ENCODE results near the gene ATAD3C. TPM values are rescaled to one million over a fixed set of nuclear protein-coding genes. Genes with fewer than 3 reads are reported as not detected.

ATAD3C gene
- total and polyA plus RNA-seq, 10 of the 15 experiments (the other 5 are each of a cell fraction or from before 2014, with no cell fraction given), result 0.03 to 3.1 (median 0.86) TPM

DNA sequence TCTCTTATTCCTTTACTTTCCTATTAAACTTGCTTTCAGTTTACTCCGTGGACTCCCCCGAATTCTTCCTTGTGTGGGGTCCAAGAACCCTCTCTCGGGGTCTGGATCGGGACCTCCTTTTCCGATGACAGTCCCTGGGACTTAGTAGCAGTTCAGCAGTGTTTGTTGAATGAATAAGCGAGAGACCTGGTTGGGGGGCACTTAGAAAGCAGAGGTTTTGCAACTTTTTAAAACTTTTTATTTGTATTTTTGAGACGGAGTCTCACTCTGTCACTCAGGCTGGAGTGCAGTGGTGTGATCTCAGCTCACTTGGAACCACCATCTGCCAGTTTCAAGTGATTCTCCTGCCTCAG is 26.3 kb upstream of the ATAD3C start (continued):
- TF ChIP-seq, protein P1, sequence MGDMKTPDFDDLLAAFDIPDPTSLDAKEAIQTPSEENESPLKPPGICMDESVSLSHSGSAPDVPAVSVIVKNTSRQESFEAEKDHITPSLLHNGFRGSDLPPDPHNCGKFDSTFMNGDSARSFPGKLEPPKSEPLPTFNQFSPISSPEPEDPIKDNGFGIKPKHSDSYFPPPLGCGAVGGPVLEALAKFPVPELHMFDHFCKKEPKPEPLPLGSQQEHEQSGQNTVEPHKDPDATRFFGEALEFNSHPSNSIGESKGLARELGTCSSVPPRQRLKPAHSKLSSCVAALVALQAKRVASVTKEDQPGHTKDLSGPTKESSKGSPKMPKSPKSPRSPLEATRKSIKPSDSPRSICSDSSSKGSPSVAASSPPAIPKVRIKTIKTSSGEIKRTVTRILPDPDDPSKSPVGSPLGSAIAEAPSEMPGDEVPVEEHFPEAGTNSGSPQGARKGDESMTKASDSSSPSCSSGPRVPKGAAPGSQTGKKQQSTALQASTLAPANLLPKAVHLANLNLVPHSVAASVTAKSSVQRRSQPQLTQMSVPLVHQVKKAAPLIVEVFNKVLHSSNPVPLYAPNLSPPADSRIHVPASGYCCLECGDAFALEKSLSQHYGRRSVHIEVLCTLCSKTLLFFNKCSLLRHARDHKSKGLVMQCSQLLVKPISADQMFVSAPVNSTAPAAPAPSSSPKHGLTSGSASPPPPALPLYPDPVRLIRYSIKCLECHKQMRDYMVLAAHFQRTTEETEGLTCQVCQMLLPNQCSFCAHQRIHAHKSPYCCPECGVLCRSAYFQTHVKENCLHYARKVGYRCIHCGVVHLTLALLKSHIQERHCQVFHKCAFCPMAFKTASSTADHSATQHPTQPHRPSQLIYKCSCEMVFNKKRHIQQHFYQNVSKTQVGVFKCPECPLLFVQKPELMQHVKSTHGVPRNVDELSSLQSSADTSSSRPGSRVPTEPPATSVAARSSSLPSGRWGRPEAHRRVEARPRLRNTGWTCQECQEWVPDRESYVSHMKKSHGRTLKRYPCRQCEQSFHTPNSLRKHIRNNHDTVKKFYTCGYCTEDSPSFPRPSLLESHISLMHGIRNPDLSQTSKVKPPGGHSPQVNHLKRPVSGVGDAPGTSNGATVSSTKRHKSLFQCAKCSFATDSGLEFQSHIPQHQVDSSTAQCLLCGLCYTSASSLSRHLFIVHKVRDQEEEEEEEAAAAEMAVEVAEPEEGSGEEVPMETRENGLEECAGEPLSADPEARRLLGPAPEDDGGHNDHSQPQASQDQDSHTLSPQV (IDR thresholded peaks at IDR 0.05), result no peak
- TF ChIP-seq, protein P2, sequence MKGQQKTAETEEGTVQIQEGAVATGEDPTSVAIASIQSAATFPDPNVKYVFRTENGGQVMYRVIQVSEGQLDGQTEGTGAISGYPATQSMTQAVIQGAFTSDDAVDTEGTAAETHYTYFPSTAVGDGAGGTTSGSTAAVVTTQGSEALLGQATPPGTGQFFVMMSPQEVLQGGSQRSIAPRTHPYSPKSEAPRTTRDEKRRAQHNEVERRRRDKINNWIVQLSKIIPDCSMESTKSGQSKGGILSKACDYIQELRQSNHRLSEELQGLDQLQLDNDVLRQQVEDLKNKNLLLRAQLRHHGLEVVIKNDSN (IDR thresholded peaks at IDR 0.05; ENCODE audit: borderline replicate concordance, extremely low read length, insufficient read depth, low read depth, low read length), result no peak
- no peak for TF ChIP-seq POU2F2 (IDR thresholded peaks at IDR 0.05; ENCODE audit: borderline replicate concordance, low read depth, low read length)
- no peak for TF ChIP-seq FOXM1 (IDR thresholded peaks at IDR 0.05; ENCODE audit: low read depth, low read length)
- no peak for TF ChIP-seq NBN (IDR thresholded peaks at IDR 0.05)

DNA sequence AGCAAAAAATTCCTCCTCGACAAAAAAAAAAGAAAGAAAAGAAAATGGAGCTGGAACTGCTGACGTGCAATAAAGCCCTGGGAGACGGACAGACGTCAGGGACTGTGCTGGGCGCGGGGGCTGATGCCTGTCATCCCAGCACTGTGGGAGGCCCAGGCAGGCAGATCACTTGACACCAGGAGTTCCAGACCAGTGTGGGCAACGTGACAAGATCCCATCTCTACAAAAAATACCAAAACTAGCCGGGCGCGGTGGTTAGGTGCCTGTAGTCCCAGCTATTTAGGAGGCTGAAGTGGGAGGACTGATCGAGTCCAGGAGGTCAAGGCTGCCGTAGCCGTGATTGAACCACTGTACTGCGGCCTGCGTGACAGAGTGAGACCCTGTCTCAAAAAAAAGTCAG is 24.8 kb upstream of the ATAD3C start:
- no peak for DNase-seq (ENCODE audit: low read depth, low spot score)
- SMC1A ChIA-PET (ENCODE audit: uncharacterized antibody, unreplicated experiment), result interaction anchor here (0.6 kb wide), 1 partner anchor 52 kb away, joined by 6 read pairs; no protein-coding TSS in a partner anchor
- POLR2A ChIA-PET, result interaction anchor here (0.7 kb wide), 1 partner anchor 156 kb away, joined by 3 read pairs; no protein-coding TSS in a partner anchor
- TF ChIP-seq SMARCA5 (IDR thresholded peaks at IDR 0.05) (no peak), HDAC2 (IDR thresholded peaks at IDR 0.05) (no peak), STAT3 (IDR thresholded peaks at IDR 0.05; ENCODE audit: low read depth, low read length) (no peak), EGR1 (IDR thresholded peaks at IDR 0.05; ENCODE audit: borderline replicate concordance in 1 of 2, low read depth in 2 of 2, low read length in 2 of 2) (no peak), BMI1 (IDR thresholded peaks at IDR 0.05; ENCODE audit: borderline replicate concordance) (no peak), RCOR1 (conservative IDR thresholded peaks at IDR 0.05; ENCODE audit: low read depth, low read length) (no peak), TBL1XR1 (IDR thresholded peaks at IDR 0.05; ENCODE audit: low read depth, low read length) (no peak), NFYB (IDR thresholded peaks at IDR 0.05; ENCODE audit: insufficient read depth, low read depth, low read length) (no peak)
- TF ChIP-seq, protein P3, sequence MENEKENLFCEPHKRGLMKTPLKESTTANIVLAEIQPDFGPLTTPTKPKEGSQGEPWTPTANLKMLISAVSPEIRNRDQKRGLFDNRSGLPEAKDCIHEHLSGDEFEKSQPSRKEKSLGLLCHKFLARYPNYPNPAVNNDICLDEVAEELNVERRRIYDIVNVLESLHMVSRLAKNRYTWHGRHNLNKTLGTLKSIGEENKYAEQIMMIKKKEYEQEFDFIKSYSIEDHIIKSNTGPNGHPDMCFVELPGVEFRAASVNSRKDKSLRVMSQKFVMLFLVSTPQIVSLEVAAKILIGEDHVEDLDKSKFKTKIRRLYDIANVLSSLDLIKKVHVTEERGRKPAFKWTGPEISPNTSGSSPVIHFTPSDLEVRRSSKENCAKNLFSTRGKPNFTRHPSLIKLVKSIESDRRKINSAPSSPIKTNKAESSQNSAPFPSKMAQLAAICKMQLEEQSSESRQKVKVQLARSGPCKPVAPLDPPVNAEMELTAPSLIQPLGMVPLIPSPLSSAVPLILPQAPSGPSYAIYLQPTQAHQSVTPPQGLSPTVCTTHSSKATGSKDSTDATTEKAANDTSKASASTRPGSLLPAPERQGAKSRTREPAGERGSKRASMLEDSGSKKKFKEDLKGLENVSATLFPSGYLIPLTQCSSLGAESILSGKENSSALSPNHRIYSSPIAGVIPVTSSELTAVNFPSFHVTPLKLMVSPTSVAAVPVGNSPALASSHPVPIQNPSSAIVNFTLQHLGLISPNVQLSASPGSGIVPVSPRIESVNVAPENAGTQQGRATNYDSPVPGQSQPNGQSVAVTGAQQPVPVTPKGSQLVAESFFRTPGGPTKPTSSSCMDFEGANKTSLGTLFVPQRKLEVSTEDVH (IDR thresholded peaks at IDR 0.05; ENCODE audit: low read depth, partially characterized antibody), result no peak
- TF ChIP-seq, protein P4, sequence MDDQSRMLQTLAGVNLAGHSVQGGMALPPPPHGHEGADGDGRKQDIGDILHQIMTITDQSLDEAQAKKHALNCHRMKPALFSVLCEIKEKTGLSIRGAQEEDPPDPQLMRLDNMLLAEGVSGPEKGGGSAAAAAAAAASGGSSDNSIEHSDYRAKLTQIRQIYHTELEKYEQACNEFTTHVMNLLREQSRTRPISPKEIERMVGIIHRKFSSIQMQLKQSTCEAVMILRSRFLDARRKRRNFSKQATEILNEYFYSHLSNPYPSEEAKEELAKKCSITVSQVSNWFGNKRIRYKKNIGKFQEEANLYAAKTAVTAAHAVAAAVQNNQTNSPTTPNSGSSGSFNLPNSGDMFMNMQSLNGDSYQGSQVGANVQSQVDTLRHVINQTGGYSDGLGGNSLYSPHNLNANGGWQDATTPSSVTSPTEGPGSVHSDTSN (IDR thresholded peaks at IDR 0.05; ENCODE audit: insufficient replicate concordance, low read depth, low read length), result no peak

More for the DNA sequence above, 24.8 kb upstream of the ATAD3C start:
- ChIA-PET CTCF (interaction anchor here (0.7 to 1.0 kb wide), 2 partner anchors 16 to 17 kb away, joined by 3 read pairs; no protein-coding TSS in a partner anchor), RAD21 (ENCODE audit: unreplicated experiment) (no interaction called here)
- H3K4me3 ChIP-seq, result no peak overlapping the region
- no peaks in the 10 kb centered on the region for H3K27me3 ChIP-seq (replicated peaks in 1 of 2; ENCODE audit: control insufficient read depth in 2 of 2, insufficient read depth in 2 of 2, low read length in 1 of 2)
- H3K79me2 ChIP-seq (ENCODE audit: control insufficient read depth, insufficient read depth, low read length), result no peaks in the 10 kb centered on the region
- H2AFZ ChIP-seq (ENCODE audit: control insufficient read depth, low read depth, low read length), result no peak overlapping the region
- FAIRE-seq, result no peak
- in situ Hi-C loops (cut with MboI) (no loop called here), intact Hi-C loops (cut with micrococcal nuclease; ENCODE audit: unreplicated experiment) (no loop called here)
- H3K4me2 ChIP-seq (ENCODE audit: control insufficient read depth, insufficient read depth), result no peak overlapping the region
- H3K9ac ChIP-seq (ENCODE audit: control insufficient read depth, insufficient read depth, low read length), result no peak overlapping the region
- H4K20me1 ChIP-seq (ENCODE audit: control insufficient read depth, insufficient read depth), result no peaks in the 10 kb centered on the region
- WGBS (ENCODE audit: insufficient coverage, insufficient replicate concordance, low lambda C conversion rate, missing lambda C conversion rate), result 83% methylated on average over 15 of the region's 15 CpGs
- ATAC-seq, result no peak
- H3K4me1 ChIP-seq (ENCODE audit: control insufficient read depth, insufficient read depth, low read length), result peaks cover 4% of the 10 kb centered on the region; the same call in 1 of the 2 replicates
- no peak overlapping the region for H3K27ac ChIP-seq (ENCODE audit: control insufficient read depth, insufficient read depth)
- no peaks in the 10 kb centered on the region for H3K9me3 ChIP-seq (replicated peaks; ENCODE audit: control insufficient read depth, insufficient read depth, low read length)
- H3K36me3 ChIP-seq (ENCODE audit: control insufficient read depth in 2 of 2, insufficient read depth in 2 of 2, low read length in 1 of 2), result no peaks in the 10 kb centered on the region
- BruUV-seq (replicated peaks), result no TSS peak

Measured in GM12878 (cell line).